H1 (cell line): Measurements from ENCODE around the gene ATXN2L. TPM values are rescaled to one million over a fixed set of nuclear protein-coding genes. Genes with fewer than 3 reads are reported as not detected.

Experiments
- CTCF ChIA-PET: fragments of 300-600 bp; sonication (Branson Sonifier 250); formaldehyde crosslinking; loops from one replicate; lab custom pipeline; 2021; ENCODE audit not compliant: partially characterized antibody; lab: Charles Lee
- POLR2A ChIA-PET: fragments of 300-600 bp; sonication (Branson Sonifier 250); formaldehyde crosslinking; loops from one replicate; lab custom pipeline; 2021; ENCODE audit warnings: inconsistent platforms; ENCODE audit not compliant: partially characterized antibody; lab: Charles Lee
- DNase-seq, 2 experiments: peaks; one replicate each; pipeline versions ENCODE4 v3.0.0 to v3.0.0-alpha.2; 2010 to 2022; ENCODE audit warnings: low spot score in 2 of 2, low read depth in 1 of 2, mixed read lengths in 1 of 2
- FAIRE-seq: peaks from 2 replicates; lab custom pipeline; 2011; peaks lifted over from hg19 to GRCh38; lab: Jason Lieb, UNC
- H2AFZ ChIP-seq: 2 replicates; pipeline ENCODE4 v1.8.1; 2012; ENCODE audit warnings: low read length, inconsistent platforms
- H2AK5ac ChIP-seq: 2 replicates; pipeline ENCODE4 v1.6.1; 2013; ENCODE audit warnings: low read depth, low read length
- H2BK120ac ChIP-seq: replicated peaks from 2 replicates; pipeline ENCODE3; 2013; ENCODE audit warnings: low read depth, low read length, inconsistent platforms
- H2BK12ac ChIP-seq: 2 replicates; pipeline ENCODE4 v1.6.1; 2013; ENCODE audit warnings: low read depth, low read length
- H2BK15ac ChIP-seq: 2 replicates; pipeline ENCODE4 v1.6.1; 2013; ENCODE audit warnings: low read length
- H2BK20ac ChIP-seq: 2 replicates; pipeline ENCODE4 v1.6.1; 2013; ENCODE audit warnings: low read length
- H2BK5ac ChIP-seq: 2 replicates; pipeline ENCODE4 v1.6.1; 2013; ENCODE audit warnings: low read depth, low read length
- H3K14ac ChIP-seq: 2 replicates; pipeline ENCODE4 v1.6.1; 2013; ENCODE audit warnings: inconsistent platforms; ENCODE audit not compliant: insufficient read length
- H3K18ac ChIP-seq: 2 replicates; pipeline ENCODE4 v1.6.1; 2013; ENCODE audit warnings: low read length; ENCODE audit errors: extremely low read depth
- H3K23ac ChIP-seq: 2 replicates; pipeline ENCODE4 v1.6.1; 2013; ENCODE audit warnings: inconsistent platforms; ENCODE audit not compliant: insufficient read length
- H3K23me2 ChIP-seq: 2 replicates; pipeline ENCODE4 v1.6.1; 2013; ENCODE audit warnings: low read depth, low read length
- H3K27ac ChIP-seq: 2 replicates; pipeline ENCODE4 v1.6.1; 2011; ENCODE audit warnings: low read depth, low read length, inconsistent platforms
- H3K27me3 ChIP-seq, 4 experiments: replicated peaks in 1 of 4; 1 replicate in 1 of 4; 2 replicates in 3 of 4; pipeline versions ENCODE4 v1.6.1 to v1.8.1; 2011 to 2013; ENCODE audit warnings: low read length in 3 of 4, mild to moderate bottlenecking in 3 of 4, inconsistent platforms in 2 of 4, mixed read lengths in 2 of 4, moderate library complexity in 1 of 4; ENCODE audit not compliant: control insufficient read depth in 3 of 4, insufficient read depth in 3 of 4; ENCODE audit errors: extremely low read depth in 1 of 4
- H3K36me3 ChIP-seq, 4 experiments: 2 replicates each; pipeline versions ENCODE4 v1.6.1 to v1.8.1; 2011 to 2013; ENCODE audit warnings: mild to moderate bottlenecking in 4 of 4, low read length in 3 of 4, moderate library complexity in 2 of 4, control low read depth in 1 of 4, inconsistent platforms in 1 of 4; ENCODE audit not compliant: insufficient read depth in 4 of 4, control insufficient read depth in 2 of 4
- H3K4ac ChIP-seq: replicated peaks from 2 replicates; pipeline ENCODE3; 2013; ENCODE audit warnings: low read length, low read depth, mixed read lengths, inconsistent platforms; ENCODE audit not compliant: insufficient read length
- H3K4me1 ChIP-seq, 4 experiments: replicated peaks in 1 of 4; 1 replicate in 1 of 4; 2 replicates in 3 of 4; pipeline versions ENCODE4 v1.6.1 to v1.8.1; 2011 to 2013; ENCODE audit warnings: low read length in 3 of 4, inconsistent platforms in 2 of 4, mixed read lengths in 1 of 4; ENCODE audit not compliant: insufficient read depth in 4 of 4, control insufficient read depth in 3 of 4
- H3K4me2 ChIP-seq, 2 experiments: 2 replicates each; pipeline versions ENCODE4 v1.6.1 to v1.8.1; 2011 to 2013; ENCODE audit warnings: low read depth in 2 of 2, low read length in 2 of 2, control low read depth in 1 of 2, inconsistent platforms in 1 of 2, mild to moderate bottlenecking in 1 of 2; ENCODE audit not compliant: insufficient read depth in 1 of 2
- H3K4me3 ChIP-seq, 4 experiments: fragments of 200-600, 300-600 bp in 1 of 4; sonication (generic), shearing (Covaris generic), sonication (Bioruptor Twin) in 1 of 4; 2 replicates each; pipeline versions ENCODE4 v1.5.1 to v1.8.1; 2011 to 2016; ENCODE audit warnings: low read length in 4 of 4, low read depth in 3 of 4, control low read depth in 2 of 4, inconsistent platforms in 2 of 4, mild to moderate bottlenecking in 2 of 4, mixed read lengths in 1 of 4, moderate library complexity in 1 of 4; ENCODE audit not compliant: insufficient read depth in 2 of 4; ENCODE audit errors: extremely low read depth in 1 of 4
- H3K56ac ChIP-seq: replicated peaks from 2 replicates; pipeline ENCODE3; 2013; ENCODE audit warnings: low read depth, mild to moderate bottlenecking, mixed read lengths, low read length, inconsistent platforms; ENCODE audit not compliant: insufficient read length
- H3K79me1 ChIP-seq: 2 replicates; pipeline ENCODE4 v1.6.1; 2013; ENCODE audit warnings: low read depth, low read length, control low read depth
- H3K79me2 ChIP-seq, 2 experiments: 2 replicates each; pipeline versions ENCODE4 v1.6.1 to v1.8.1; 2012 to 2013; ENCODE audit warnings: low read length in 2 of 2, mild to moderate bottlenecking in 2 of 2, inconsistent platforms in 1 of 2; ENCODE audit not compliant: insufficient read depth in 2 of 2, control insufficient read depth in 1 of 2
- H3K9ac ChIP-seq, 4 experiments: replicated peaks in 1 of 4; 1 replicate in 1 of 4; 2 replicates in 3 of 4; pipeline versions ENCODE4 v1.6.1 to v1.8.1; 2011 to 2013; ENCODE audit warnings: low read depth in 3 of 4, low read length in 3 of 4, control low read depth in 2 of 4, mild to moderate bottlenecking in 2 of 4, moderate library complexity in 2 of 4, inconsistent platforms in 1 of 4; ENCODE audit errors: extremely low read depth in 1 of 4
- H3K9me3 ChIP-seq, 2 experiments: 2 replicates each; pipeline versions ENCODE4 v1.6.1 to v1.8.1; 2012 to 2013; ENCODE audit warnings: mild to moderate bottlenecking in 2 of 2, moderate library complexity in 2 of 2, control low read depth in 1 of 2, inconsistent platforms in 1 of 2, low read depth in 1 of 2, low read length in 1 of 2, mixed read lengths in 1 of 2; ENCODE audit not compliant: insufficient read depth in 2 of 2
- H4K20me1 ChIP-seq, 2 experiments: replicated peaks in 1 of 2; 2 replicates each; pipeline versions ENCODE3 to v1.8.1; 2011 to 2013; ENCODE audit warnings: inconsistent platforms in 2 of 2, low read length in 2 of 2, mild to moderate bottlenecking in 1 of 2; ENCODE audit not compliant: insufficient read depth in 2 of 2, control insufficient read depth in 1 of 2
- H4K5ac ChIP-seq: 2 replicates; pipeline ENCODE4 v1.6.1; 2013; ENCODE audit warnings: low read length, low read depth, mixed read lengths, inconsistent platforms; ENCODE audit not compliant: insufficient read length
- H4K8ac ChIP-seq: 2 replicates; pipeline ENCODE4 v1.8.0; 2013; ENCODE audit warnings: mild to moderate bottlenecking, moderate library complexity, low read length, inconsistent platforms; ENCODE audit not compliant: insufficient read depth; ENCODE audit errors: extremely low read depth
- H4K91ac ChIP-seq: replicated peaks from 2 replicates; pipeline ENCODE3; 2013; ENCODE audit warnings: low read length, mixed read lengths, inconsistent platforms; ENCODE audit not compliant: insufficient read length
- CTCF ChIP-seq, 3 experiments: IDR thresholded peaks; 1 replicate in 2 of 3; 2 replicates in 1 of 3; pipeline versions ENCODE4 v1.5.1 to v1.6.1; 2011; ENCODE audit warnings: low read length in 3 of 3, mild to moderate bottlenecking in 3 of 3, inconsistent platforms in 2 of 3, low read depth in 1 of 3, moderate library complexity in 1 of 3; ENCODE audit not compliant: insufficient read depth in 1 of 3; ENCODE audit errors: control extremely low read depth in 1 of 3
- GABPA ChIP-seq: IDR thresholded peaks from 2 replicates; pipeline ENCODE4 v1.6.1; 2011; ENCODE audit warnings: mild to moderate bottlenecking, low read length, moderate library complexity, borderline replicate concordance; ENCODE audit not compliant: insufficient read depth
- KDM5A ChIP-seq: fragments of 200-600 bp; IDR thresholded peaks from 2 replicates; pipeline ENCODE4 v1.7.1; 2012; ENCODE audit warnings: mild to moderate bottlenecking, low read length, inconsistent platforms, mixed read lengths
- RXRA ChIP-seq: IDR thresholded peaks from 2 replicates; pipeline ENCODE4 v1.6.1; 2011; ENCODE audit warnings: low read depth, mild to moderate bottlenecking, low read length, moderate library complexity; ENCODE audit not compliant: insufficient read depth
- SP1 ChIP-seq: IDR thresholded peaks from 2 replicates; pipeline ENCODE4 v1.6.1; 2011; ENCODE audit warnings: low read depth, low read length
- SRF ChIP-seq: IDR thresholded peaks from 2 replicates; pipeline ENCODE4 v1.6.1; 2011; ENCODE audit warnings: mild to moderate bottlenecking, low read depth, low read length, moderate library complexity
- TAF7 ChIP-seq: optimal IDR thresholded peaks from 2 replicates; pipeline ENCODE3; 2011; ENCODE audit warnings: low read depth, mild to moderate bottlenecking, inconsistent platforms, low read length, moderate library complexity, borderline replicate concordance
- YY1 ChIP-seq: IDR thresholded peaks from 2 replicates; pipeline ENCODE4 v1.6.1; 2011; ENCODE audit warnings: low read depth, mild to moderate bottlenecking, low read length
- WGBS, 2 experiments: shearing (Covaris generic) in 1 of 2; methylation state at CpG; one replicate each; pipeline versions ENCODE4 v1.1.6 to v1.1.7; 2013 to 2015; ENCODE audit warnings: low lambda C conversion rate in 2 of 2, mixed read lengths in 2 of 2, inconsistent platforms in 1 of 2, low coverage in 1 of 2, missing lambda C conversion rate in 1 of 2; ENCODE audit not compliant: insufficient replicate concordance in 2 of 2, insufficient coverage in 1 of 2, insufficient read length in 1 of 2; ENCODE audit errors: extremely low coverage in 1 of 2, missing lambda C conversion rate in 1 of 2; 5-methylcytosine and 5-hydroxymethylcytosine counted together
- polyA plus RNA-seq, 7 experiments: library from polyadenylated mRNA; depleted of rRNA in 3 of 7; stranded (reverse) in 5 of 7; unstranded in 2 of 7; fragments of >200 nt in 5 of 7; fragments of 200-250 nt in 2 of 7; gene quantifications; 1 replicate in 5 of 7; 2 replicates in 1 of 7; 4 replicates in 1 of 7; pipeline versions ENCODE4 v1.2.1 to v1.2.3, GENCODE V29; 2011 to 2013; ENCODE audit warnings: missing spikeins in 2 of 7, mixed read lengths in 2 of 7
- total RNA-seq: library from RNA; stranded (reverse); fragmentation: NEBNext Ultra II Directional; extraction: Animal tissue kit (Norgen Biotek cat#: 25700); gene quantifications from 2 replicates; pipeline ENCODE4 v1.2.1, GENCODE V29; 2021
- TF ChIP-seq, protein P1 (sequence below): IDR thresholded peaks from 2 replicates; pipeline ENCODE4 v1.6.1; 2012; ENCODE audit warnings: inconsistent platforms

The ATXN2L gene
- total and polyA plus RNA-seq, 2 of the 8 experiments (the other 6 are each of a cell fraction or from before 2014, with no cell fraction given): 79.1 to 227 TPM

GRCh38 chr16:28865001-28865688 lies 42.3 kb downstream of the ATXN2L start:
- peaks cover 18% of the 10 kb centered on the region for H3K79me1 ChIP-seq
- H4K20me1 ChIP-seq: peaks cover 2 to 10% of the 10 kb centered on the region in 2 experiments
- H3K14ac ChIP-seq: no peak overlapping the region
- H2BK5ac ChIP-seq: no peak overlapping the region
- H3K4me3 ChIP-seq: peak overlapping the region in 2 of 4 experiments; percentile 86 to 87; a peak in 4 of 8 replicates
- no peak overlapping the region for H2BK20ac ChIP-seq
- no peak overlapping the region for H3K4ac ChIP-seq
- H3K56ac ChIP-seq: no peak overlapping the region
- no peak overlapping the region for H3K23ac ChIP-seq
- no peak overlapping the region for H2BK12ac ChIP-seq
- peak overlapping the region; percentile 96 to 97; a peak in 3 of 4 replicates for H3K4me2 ChIP-seq
- peaks cover 8% of the 10 kb centered on the region for H3K23me2 ChIP-seq
- H2BK15ac ChIP-seq: no peak overlapping the region
- no peak overlapping the region for H4K91ac ChIP-seq
- no peak overlapping the region for H3K9ac ChIP-seq
- H2AK5ac ChIP-seq: no peak overlapping the region
- no peak for DNase-seq
- no peak overlapping the region for H4K5ac ChIP-seq
- no peak overlapping the region for H2BK120ac ChIP-seq
- ChIA-PET POLR2A (interaction anchor here (0.8 to 7.5 kb wide), 13 partner anchors 9 to 112 kb away, joined by 3 to 159 read pairs (median 13); partner anchors contain the start of genes ATP2A1, ATXN2L, NFATC2IP and RABEP2), CTCF (interaction anchor here (0.8 to 5.3 kb wide), 8 partner anchors 10 to 116 kb away, joined by 3 to 42 read pairs (median 6); partner anchors contain the start of gene TUFM)
- H3K36me3 ChIP-seq: peaks cover 16 to 29% (median 25%) of the 10 kb centered on the region in 4 experiments
- H3K79me2 ChIP-seq: peaks cover 3 to 19% of the 10 kb centered on the region in 2 experiments; a peak in 3 of 4 replicates
- H3K27ac ChIP-seq: no peak overlapping the region
- no peak overlapping the region for H3K18ac ChIP-seq
- 92% methylated on average over 12 of the region's 12 CpGs; no CpG with 5 or more reads in 1 of the 2 experiments for WGBS, 2 experiments
- no peaks in the 10 kb centered on the region for H3K27me3 ChIP-seq
- no peak for FAIRE-seq
- H3K4me1 ChIP-seq: peaks cover 0 to 8% (median 3%) of the 10 kb centered on the region in 4 experiments; a peak in 6 of 7 replicates
- no peaks in the 10 kb centered on the region for H3K9me3 ChIP-seq
- no peak overlapping the region for H4K8ac ChIP-seq
- no peak overlapping the region for H2AFZ ChIP-seq
- TF ChIP-seq SP1 (no peak), TAF7 (no peak), KDM5A (no peak), RXRA (no peak), SRF (no peak), YY1 (no peak), GABPA (no peak), CTCF (IDR thresholded peaks at IDR 0.05; ENCODE audit: control extremely low read depth in 1 of 3, insufficient read depth in 1 of 3, low read depth in 1 of 3, low read length in 3 of 3) (no peak)
- TF ChIP-seq, protein P1, sequence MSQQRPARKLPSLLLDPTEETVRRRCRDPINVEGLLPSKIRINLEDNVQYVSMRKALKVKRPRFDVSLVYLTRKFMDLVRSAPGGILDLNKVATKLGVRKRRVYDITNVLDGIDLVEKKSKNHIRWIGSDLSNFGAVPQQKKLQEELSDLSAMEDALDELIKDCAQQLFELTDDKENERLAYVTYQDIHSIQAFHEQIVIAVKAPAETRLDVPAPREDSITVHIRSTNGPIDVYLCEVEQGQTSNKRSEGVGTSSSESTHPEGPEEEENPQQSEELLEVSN: no peak
